ENCODE results near the gene ALDH9A1.
"Not testable (repeated sequence)": the region's sequence is repeated elsewhere in the genome, so short reads cannot be mapped to it uniquely, and the experiment has no call there.

Gene ALDH9A1

DNA sequence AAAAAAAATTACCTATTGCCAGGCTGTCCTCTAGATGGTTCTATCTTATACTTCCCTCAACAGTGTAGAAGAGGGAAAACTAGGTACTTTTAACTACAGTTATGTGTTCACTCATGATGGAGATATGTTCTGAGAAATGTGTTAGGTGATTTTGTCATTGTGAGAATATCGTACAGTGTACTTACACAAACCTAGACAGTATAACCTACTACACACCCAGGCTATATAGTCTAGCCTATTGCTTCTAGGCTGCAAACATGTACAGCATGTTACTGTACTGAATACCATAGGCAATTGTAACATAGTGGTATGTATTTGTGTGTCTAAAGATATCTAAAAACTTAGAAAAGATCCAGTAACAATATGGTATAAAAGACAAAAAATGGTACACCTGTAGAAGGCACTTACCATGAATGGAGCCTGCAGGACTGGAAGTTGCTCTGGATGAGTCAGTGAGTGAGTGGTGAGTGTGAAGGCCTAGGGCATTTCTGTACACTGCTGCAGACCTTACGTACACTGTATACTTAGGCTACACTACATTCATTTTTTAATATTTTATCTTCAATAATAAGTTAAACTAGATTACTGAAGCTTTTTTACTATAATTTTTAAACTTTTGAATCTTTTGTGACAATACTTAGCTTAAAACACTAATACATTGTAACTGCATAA lies 54.2 kb downstream of the ALDH9A1 start:
- no peak for DNase-seq

DNA sequence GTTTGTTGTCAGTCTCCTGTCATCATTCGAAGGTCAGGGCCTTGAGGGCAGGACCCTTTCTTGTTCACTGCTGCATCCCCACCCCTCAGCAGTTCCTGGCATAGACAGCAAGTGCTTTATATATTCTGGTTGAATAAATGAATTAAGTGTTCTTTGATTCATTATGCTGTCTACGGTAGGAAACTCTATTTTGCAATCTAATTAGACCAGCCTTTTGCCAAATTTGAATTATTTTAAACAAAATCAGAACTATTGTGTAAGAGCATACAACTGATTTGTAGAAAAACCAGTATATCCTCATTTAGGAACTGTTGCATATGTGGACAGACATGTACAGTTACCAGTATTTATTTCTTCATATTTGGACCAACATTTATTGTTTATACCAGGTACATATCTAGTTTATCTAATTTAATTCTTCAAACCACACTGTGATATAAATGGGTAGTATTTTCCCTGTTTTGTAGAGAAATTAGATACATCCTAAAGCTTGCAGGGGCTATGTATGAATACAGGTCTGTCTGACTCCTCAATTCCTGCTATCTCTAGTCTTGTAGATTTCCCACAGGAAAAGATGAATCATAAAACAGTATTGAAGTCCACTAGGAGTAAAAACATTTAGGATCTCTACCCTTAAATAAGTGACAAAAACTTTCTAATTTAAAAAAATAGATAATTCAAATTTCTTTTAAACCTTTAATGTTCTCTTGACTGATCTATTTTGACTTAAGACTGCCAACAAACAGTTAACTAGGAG lies 57.0 kb downstream of the ALDH9A1 start:
- DNase-seq, result no peak

- no peak for DNase-seq
Measured at GRCh38 chr1:165639821-165640623, 58.3 kb downstream of the ALDH9A1 start.

- not testable (repeated sequence) for DNase-seq
Measured at GRCh38 chr1:165638211-165638610, 60.2 kb downstream of the ALDH9A1 start.

- no peak for DNase-seq
Measured at GRCh38 chr1:165637427-165637826, 60.9 kb downstream of the ALDH9A1 start.

GRCh38 chr1:165635823-165636222 lies 62.5 kb downstream of the ALDH9A1 start:
- DNase-seq, result no peak

DNA sequence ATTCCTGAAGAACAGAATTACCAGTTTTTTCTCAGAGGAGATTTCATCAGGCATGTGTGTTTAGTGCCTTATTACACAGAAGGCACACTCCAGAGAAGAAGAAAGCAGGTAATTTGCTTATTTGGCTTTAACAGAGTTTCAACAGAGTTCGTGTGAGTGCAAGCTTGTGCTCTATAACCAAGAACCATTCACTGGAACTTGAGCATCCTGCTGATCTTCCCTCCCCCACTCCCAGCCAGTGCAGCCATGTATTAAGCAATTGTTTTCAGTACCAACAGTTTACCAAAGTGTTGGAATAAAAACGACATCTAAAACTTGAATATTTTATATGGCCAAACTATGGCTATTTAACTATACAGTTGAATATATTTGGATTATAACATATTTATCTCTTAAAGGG lies 63.0 kb downstream of the ALDH9A1 start:
- no peak for DNase-seq

GRCh38 chr1:165634154-165634921 lies 64.0 kb downstream of the ALDH9A1 start:
- no peak for DNase-seq

DNA sequence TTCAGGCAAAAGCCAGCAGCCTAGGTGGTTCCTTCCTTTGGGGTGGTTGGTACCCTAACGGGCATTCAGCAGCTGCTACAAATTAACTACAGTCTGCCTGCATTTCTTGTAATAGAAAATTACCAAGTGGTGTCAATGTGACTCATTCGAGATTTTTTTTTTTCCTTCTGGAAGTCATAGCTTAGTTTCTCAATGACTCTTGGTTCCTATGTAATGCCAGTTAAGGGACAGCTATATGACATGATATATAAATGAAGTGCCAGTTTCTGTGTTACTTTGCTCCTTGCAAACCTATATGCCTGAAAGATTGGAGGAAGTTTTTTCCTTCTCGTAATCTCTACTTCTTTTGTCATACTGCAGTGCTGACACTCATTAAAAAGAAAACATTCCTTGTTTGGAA lies 64.7 kb downstream of the ALDH9A1 start:
- peak in 1 of 2 experiments; percentile 21 for DNase-seq

DNA sequence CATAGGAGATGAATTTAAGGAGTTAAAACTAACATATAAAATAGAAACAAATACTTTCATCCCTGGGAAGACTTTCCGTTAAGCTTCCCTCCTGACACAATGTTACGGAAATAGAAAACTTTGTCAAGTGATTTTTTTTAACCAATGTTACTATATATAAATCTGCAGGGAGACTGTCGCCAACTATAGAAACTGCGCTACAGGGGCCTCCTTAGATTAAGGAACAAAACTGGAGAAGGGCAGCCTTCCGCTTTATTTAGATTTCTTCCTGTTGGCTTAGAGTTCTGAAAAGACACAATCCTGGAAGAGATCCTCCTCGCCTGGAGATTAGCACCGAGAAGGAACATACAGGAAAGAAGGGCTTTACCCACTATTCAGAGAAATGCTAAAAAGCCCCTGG lies 65.9 kb downstream of the ALDH9A1 start:
- DNase-seq, result peak; percentile 11 to 12

- DNase-seq, result no peak
Measured at GRCh38 chr1:165632152-165632469, 66.3 kb downstream of the ALDH9A1 start.

- DNase-seq, result peak; percentile 45 to 67
Measured at GRCh38 chr1:165631342-165632151, 66.8 kb downstream of the ALDH9A1 start.

DNA sequence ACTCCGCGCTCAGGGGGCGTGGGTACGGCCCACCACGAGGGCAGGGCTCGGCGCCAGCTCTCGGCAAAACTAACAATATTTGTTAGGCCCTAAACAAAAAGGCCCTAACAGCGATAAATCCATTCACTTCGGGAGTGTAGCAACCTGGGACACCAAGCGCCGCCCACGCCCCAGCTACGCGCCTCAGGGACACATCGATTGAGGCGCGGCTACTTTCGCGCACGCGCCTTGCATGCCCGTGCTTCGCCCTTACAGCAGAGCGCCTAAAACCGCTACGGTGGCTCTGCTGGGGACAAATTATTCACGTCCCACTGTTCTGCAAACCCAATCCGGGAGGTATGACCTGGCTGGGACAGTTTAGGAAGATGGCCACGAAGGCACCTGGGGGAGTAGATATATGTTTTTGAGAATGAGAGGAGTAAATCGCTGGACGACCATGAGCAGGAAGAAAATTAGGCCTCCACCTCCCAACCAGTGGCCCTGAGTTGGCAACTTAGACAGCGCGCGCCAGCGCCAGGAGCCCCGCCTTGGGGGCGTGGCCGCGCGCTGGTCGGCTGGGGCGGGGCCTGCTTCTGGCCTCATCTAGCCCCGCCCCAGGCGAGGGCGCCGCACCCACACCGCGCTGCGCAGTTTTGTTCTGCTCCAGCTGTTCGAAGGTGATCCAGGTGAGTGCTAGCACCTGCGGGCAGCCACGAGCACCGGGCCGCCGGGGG lies 67.6 kb downstream of the ALDH9A1 start, which contains the start of gene MGST3:
Gene MGST3, plus strand, starts transcription at position 606 of the 713 bp plus-strand sequence. CDS start 18,614 bp downstream, outside the sequence.
- peak; percentile 87 to 88 for DNase-seq

- DNase-seq, result peak in 1 of 2 experiments; percentile 7
Measured at GRCh38 chr1:165629848-165630628, 68.3 kb downstream of the ALDH9A1 start.

DNA sequence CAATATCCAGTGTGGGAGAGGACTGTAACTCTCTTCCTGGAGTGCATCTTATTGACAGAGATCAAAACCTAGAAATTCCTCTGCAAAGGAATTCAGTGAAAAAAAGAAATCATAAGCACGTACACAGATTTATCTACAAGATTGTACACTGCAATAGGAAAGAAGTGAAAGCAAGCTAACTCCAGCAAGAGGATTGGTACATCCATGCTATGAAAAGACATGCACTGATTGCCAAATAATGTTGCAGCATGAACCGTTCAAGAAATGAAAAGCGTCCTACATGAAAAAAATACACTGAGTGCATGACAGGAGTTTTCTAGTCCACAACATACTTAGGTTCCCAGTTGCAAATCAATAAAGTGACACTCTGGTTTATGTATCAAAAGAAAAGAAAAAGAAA lies 69.2 kb downstream of the ALDH9A1 start:
- no peak for DNase-seq

DNA sequence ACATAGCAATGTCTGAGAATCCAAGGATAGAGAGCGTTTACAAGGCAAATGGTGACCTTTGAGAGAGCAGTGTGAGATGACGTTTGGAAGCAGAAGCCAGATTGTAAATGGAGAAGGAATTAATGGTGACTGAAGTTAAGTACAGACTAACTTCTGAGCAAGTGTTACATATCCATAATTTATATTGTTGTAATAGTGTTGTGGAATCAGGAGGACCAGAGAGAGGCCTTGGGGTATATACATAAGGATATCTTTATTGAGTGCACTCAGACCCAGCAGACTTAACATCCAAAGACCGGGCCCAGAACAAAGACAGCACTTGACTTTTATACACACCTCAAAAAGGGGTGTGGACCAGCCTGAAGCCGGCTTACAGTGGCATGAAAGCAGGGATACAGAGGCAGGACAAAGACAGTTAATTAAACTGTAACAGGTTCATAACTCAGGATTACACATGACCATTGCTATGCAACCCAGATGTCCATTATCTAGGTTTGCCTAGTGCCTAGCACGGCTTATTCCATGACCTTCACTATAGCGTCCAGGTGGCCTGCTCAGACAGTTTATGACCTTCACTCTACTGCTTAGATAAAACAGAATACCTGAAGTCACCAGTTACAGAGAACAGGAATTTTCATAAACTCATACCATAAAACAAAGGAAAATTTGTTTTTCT lies 70.1 kb downstream of the ALDH9A1 start:
- DNase-seq, result no peak

DNA sequence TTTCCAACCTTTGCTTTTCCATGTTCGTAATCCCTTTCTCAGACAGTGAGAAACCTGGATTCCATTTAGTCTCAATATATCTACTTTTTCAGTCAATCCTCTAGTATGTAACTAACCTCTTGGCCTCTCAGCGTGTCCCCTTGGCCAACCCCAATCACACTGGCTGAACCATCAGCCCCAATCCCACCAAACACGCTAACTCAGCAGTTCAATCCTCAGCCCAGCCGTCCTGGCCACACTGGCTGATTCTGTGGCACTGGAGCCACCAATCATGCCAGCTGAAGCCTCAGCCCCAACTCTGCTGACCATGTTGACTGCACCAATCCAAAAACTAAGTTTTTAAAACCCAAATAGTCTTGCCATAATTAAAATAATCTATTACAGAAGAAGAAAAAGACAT lies 73.9 kb downstream of the ALDH9A1 start:
- DNase-seq, result no peak

- no peak for DNase-seq
Measured at GRCh38 chr1:165623624-165624023, 74.7 kb downstream of the ALDH9A1 start.

DNA sequence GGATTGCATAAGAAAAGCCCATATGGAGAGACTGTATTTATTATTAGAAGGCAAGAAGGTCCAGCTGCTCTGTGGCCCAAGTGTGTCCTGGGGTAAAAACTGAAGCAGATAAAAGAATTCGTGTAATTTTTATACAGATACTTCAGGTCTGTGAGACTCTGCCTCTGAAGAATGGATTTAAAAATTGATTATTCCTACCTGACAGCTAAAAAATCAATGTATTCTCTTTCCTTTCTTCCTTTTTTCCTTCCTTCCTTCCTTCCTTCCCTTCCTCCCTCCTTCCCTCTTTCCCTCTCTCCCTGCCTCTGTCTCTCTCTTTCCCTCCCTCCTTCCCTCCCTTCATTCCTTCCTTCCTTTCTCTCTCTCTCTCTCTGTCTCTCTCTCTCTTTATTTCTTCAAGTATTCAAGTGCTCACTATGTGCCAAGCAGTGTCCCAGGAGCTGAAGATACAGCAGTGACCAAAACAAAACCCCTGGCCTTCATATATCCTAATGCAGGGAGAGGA lies 78.7 kb downstream of the ALDH9A1 start:
- DNase-seq, result no peak

Data from AML-193 (cell line).